Adrenal gland (tissue), 12 donors: ENCODE data around the gene SLC4A5. TPM values are rescaled to one million over a fixed set of nuclear protein-coding genes. Genes with fewer than 3 reads are reported as not detected.

Source experiments
- DNase-seq, 7 donors: peaks; one replicate each; pipeline ENCODE4 v3.0.0-alpha.2; 2019 to 2020
- H3K27ac ChIP-seq, 5 donors: fragments of 200-600 bp; sonication (generic) in 4 of 5; 1 replicate in 3 of 5; 2 replicates in 2 of 5; pipeline versions ENCODE4 v1.5.1 to v1.8.0; 2016 to 2020; ENCODE audit warnings: mild to moderate bottlenecking in 1 of 5
- H3K27me3 ChIP-seq: fragments of 200-600 bp; 2 replicates; pipeline ENCODE4 v1.8.0; 2021
- H3K36me3 ChIP-seq, 2 donors: fragments of 200-600 bp; replicated peaks in 1 of 2; 1 replicate in 1 of 2; 2 replicates in 1 of 2; pipeline versions ENCODE4 v1.5.1 to v1.8.0; 2018 to 2022
- H3K4me1 ChIP-seq, 2 donors: fragments of 200-600 bp; replicated peaks in 1 of 2; 1 replicate in 1 of 2; 2 replicates in 1 of 2; pipeline versions ENCODE4 v1.5.1 to v1.8.0; 2018 to 2021
- H3K4me3 ChIP-seq, 4 donors: fragments of 200-600 bp; sonication (generic) in 3 of 4; one replicate each; pipeline ENCODE4 v1.5.1; 2016 to 2018
- H3K9me3 ChIP-seq, 3 donors: fragments of 200-600 bp; sonication (generic) in 1 of 3; replicated peaks in 1 of 3; 1 replicate in 2 of 3; 2 replicates in 1 of 3; pipeline versions ENCODE4 v1.5.1 to v1.8.0; 2016 to 2021
- POLR2A ChIP-seq, 2 donors: fragments of 450-650 bp; IDR thresholded peaks; one replicate each; pipeline ENCODE4 v1.6.1; 2017; ENCODE audit warnings: antibody characterized with exemption in 2 of 2, mild to moderate bottlenecking in 2 of 2, moderate library complexity in 1 of 2
- WGBS, 4 donors: extraction: QIAGEN DNeasy Blood & Tissue Kit in 2 of 4; methylation state at CpG; one replicate each; pipeline versions ENCODE4 v1.1.5 to v1.1.7; 2013 to 2017; 5-methylcytosine and 5-hydroxymethylcytosine counted together
- intact Hi-C, 2 donors: fragments of 100-400 bp; cut with DNase I; formaldehyde crosslinking; loops; one replicate each; pipeline versions ENCODE4 v1.14.1 to v1.15.0; 2022 to 2023
- polyA plus RNA-seq, 3 donors: library from polyadenylated mRNA; stranded (reverse); fragments of 200-250 nt in 2 of 3; fragments of 350-450 nt in 1 of 3; fragmentation: Illumina TruSeq in 1 of 3; extraction: RNeasy Lipid Tissue Mini Kit (QIAGEN cat#74804) in 1 of 3; gene quantifications; one replicate each; pipeline ENCODE4 v1.2.3, GENCODE V29; 2013 to 2014
- total RNA-seq, 9 donors: library from RNA; depleted of rRNA in 4 of 9; stranded (reverse); fragments of >200 nt in 4 of 9; fragments of 120-200 nt in 1 of 9; fragmentation: NEBNext Ultra II Directional in 1 of 9; extraction: Animal tissue kit (Norgen Biotek cat#: 25700) in 1 of 9; gene quantifications; one replicate each; pipeline versions ENCODE4 v1.1.0 to v1.2.4, GENCODE V29; 2013 to 2023
- TF ChIP-seq, protein P1 (sequence below), 6 experiments: fragments of 450-650 bp in 4 of 6; fragments of 200-600 bp in 2 of 6; sonication (generic) in 1 of 6; IDR thresholded peaks; 1 replicate in 5 of 6; 2 replicates in 1 of 6; pipeline versions ENCODE4 v1.5.1 to v1.8.0; 2016 to 2021; ENCODE audit warnings: antibody characterized with exemption in 6 of 6, mild to moderate bottlenecking in 2 of 6, moderate library complexity in 1 of 6
- donor health status: healthy with polysubstance abuse.
- donor health status: Bipolar disorder and iron deficiency.
- donor health status: DM: yes; HTN: yes; CAD: no.
- donor health status: DM: no; HTN: no; CAD: no.
- donor health status: DM: no; HTN: no; CAD: no.
- donor health status: DM: yes; HTN: yes; CAD: no.

The SLC4A5 gene
- total and polyA plus RNA-seq, 12 donors: 0.14 to 2.7 (median 0.74) TPM; not detected in 1

DNA sequence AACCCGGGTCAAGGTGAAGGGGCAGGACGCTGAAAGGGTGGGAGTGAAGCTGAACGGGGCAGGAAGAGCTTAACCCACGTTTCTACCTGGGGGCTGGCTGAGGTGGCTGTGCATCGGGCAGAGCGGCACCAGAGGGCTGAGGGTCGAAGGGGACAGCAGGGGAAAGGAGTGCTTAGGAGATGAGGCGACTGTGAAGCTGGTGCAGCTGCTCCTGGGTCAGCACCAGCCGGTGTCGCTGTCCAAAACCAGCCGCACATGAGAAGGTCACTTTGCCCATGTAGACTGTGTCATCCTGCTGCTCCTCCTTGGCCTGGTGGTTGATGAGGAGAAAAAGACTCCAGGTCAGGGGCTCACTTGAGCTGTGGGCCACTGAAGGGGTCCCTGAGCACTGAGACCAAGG lies 18.1 kb upstream of the SLC4A5 start:
- intact Hi-C loops: no loop called here
- Histone ChIP-seq H3K4me1 (no peaks in the 10 kb centered on the region), H3K4me3 (no peak overlapping the region), H3K27ac (no peak overlapping the region), H3K27me3 (no peaks in the 10 kb centered on the region), H3K36me3 (peaks cover 0 to 94% of the 10 kb centered on the region in 2 donors), H3K9me3 (no peaks in the 10 kb centered on the region)
- TF ChIP-seq POLR2A (IDR thresholded peaks at IDR 0.05): no peak
- TF ChIP-seq, protein P1, sequence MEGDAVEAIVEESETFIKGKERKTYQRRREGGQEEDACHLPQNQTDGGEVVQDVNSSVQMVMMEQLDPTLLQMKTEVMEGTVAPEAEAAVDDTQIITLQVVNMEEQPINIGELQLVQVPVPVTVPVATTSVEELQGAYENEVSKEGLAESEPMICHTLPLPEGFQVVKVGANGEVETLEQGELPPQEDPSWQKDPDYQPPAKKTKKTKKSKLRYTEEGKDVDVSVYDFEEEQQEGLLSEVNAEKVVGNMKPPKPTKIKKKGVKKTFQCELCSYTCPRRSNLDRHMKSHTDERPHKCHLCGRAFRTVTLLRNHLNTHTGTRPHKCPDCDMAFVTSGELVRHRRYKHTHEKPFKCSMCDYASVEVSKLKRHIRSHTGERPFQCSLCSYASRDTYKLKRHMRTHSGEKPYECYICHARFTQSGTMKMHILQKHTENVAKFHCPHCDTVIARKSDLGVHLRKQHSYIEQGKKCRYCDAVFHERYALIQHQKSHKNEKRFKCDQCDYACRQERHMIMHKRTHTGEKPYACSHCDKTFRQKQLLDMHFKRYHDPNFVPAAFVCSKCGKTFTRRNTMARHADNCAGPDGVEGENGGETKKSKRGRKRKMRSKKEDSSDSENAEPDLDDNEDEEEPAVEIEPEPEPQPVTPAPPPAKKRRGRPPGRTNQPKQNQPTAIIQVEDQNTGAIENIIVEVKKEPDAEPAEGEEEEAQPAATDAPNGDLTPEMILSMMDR (IDR thresholded peaks at IDR 0.05): no peak
- 80 to 91% (median 84%) methylated on average over 11 of the region's 11 CpGs for WGBS, 4 donors
- DNase-seq: no peak

DNA sequence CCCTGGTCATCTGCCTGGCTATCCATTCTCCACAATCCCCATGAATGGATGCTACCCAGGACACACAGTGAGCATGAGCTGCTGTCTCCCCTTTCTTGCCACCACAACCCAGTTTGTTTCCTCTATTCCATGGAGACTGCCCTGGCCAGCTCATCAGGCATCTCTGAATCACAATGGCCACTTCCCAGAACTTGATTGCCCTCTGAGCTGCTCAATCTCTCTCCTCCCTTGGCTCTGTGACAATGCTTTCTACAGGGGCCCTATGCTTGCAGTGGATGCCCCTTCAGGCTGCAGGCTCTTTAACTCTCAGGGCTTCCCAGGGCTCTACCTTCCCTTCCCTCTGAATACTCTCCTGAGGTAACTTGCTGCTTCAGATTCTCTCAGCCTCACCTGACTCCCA lies 14.4 kb upstream of the SLC4A5 start:
- DNase-seq: no peak
- Histone ChIP-seq H3K27me3 (no peaks in the 10 kb centered on the region), H3K4me1 (no peaks in the 10 kb centered on the region), H3K9me3 (no peaks in the 10 kb centered on the region), H3K4me3 (no peak overlapping the region), H3K27ac (no peak overlapping the region), H3K36me3 (peaks cover 0 to 57% of the 10 kb centered on the region in 2 donors)
- TF ChIP-seq, protein P1 (IDR thresholded peaks at IDR 0.05): no peak
- TF ChIP-seq POLR2A (IDR thresholded peaks at IDR 0.05): no peak
- intact Hi-C loops: no loop called here

DNA sequence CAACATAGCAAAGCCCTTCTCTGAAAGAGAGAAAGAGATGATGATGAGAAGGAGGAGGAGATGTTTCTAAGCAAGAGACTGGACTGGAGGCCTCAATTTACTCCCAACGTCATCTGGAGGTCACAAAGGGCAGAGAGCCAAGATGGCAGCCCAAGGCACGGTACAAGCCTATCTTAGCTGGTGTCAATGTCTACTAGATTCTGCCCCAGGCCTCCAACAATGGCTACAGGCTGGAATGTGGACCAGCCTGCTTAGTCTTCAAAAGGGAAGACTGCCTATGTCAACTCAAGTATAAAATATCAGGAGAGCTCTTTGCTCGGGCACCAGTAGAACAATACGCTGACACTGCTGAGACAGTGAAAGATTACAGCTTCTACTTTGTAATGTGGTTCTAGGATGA lies 6.7 kb upstream of the SLC4A5 start:
- no peaks in the 10 kb centered on the region for H3K36me3 ChIP-seq
- no peak for TF ChIP-seq POLR2A (IDR thresholded peaks at IDR 0.05)
- TF ChIP-seq, protein P1 (IDR thresholded peaks at IDR 0.05): no peak
- H3K4me3 ChIP-seq: no peak overlapping the region
- H3K4me1 ChIP-seq: no peaks in the 10 kb centered on the region
- DNase-seq: no peak
- no peak overlapping the region for H3K27ac ChIP-seq
- intact Hi-C loops: no loop called here
- 74 to 88% (median 81%) methylated on average over 4 of the region's 4 CpGs for WGBS, 4 donors
- H3K27me3 ChIP-seq: no peaks in the 10 kb centered on the region
- no peaks in the 10 kb centered on the region for H3K9me3 ChIP-seq

DNA sequence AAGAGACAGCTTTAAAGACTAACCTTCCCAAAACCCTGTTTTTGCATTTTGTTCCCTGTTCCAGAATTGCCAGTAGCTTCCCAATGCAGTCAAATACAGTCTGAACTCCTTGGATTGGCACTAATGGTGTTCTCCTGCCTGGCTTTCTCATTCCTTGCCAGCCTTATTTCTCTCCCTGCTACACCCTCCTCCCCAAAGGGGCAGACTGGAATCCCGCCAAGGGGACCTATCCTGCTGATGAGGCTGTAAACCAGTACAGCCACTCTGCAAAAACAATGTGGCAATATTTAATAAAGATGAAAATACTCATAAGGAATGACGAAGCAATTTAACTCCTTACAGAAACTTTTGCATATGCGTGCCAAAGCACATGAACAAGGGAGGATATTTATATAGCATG lies 4.5 kb upstream of the SLC4A5 start:
- no peak overlapping the region for H3K4me3 ChIP-seq
- TF ChIP-seq POLR2A (IDR thresholded peaks at IDR 0.05): no peak
- TF ChIP-seq, protein P1 (IDR thresholded peaks at IDR 0.05): no peak
- no peaks in the 10 kb centered on the region for H3K27me3 ChIP-seq
- no peak for DNase-seq
- no peaks in the 10 kb centered on the region for H3K9me3 ChIP-seq
- H3K27ac ChIP-seq: no peak overlapping the region
- WGBS, 4 donors: 93 to 96% (median 93%) methylated on average over 3 of the region's 3 CpGs
- no peaks in the 10 kb centered on the region for H3K36me3 ChIP-seq
- no peaks in the 10 kb centered on the region for H3K4me1 ChIP-seq
- intact Hi-C loops: no loop called here
